Stomach smooth muscle (tissue), 2 donors: Measurements from ENCODE around the gene RBM22.
"Not testable (repeated sequence)": the region's sequence is repeated elsewhere in the genome, so short reads cannot be mapped to it uniquely, and the experiment has no call there.

Experiments used
- H3K27ac ChIP-seq: one replicate; pipeline ENCODE4 v1.7.0; 2013; ENCODE audit warnings: mild to moderate bottlenecking, low read length, inconsistent platforms
- H3K27me3 ChIP-seq, 2 donors: one replicate each; pipeline ENCODE4 v1.7.0; 2013; ENCODE audit warnings: low read length in 2 of 2; ENCODE audit not compliant: insufficient read depth in 2 of 2, control insufficient read depth in 1 of 2
- H3K36me3 ChIP-seq, 2 donors: one replicate each; pipeline ENCODE4 v1.7.0; 2013; ENCODE audit warnings: low read length in 2 of 2; ENCODE audit not compliant: control insufficient read depth in 2 of 2, insufficient read depth in 2 of 2
- H3K4me1 ChIP-seq: one replicate; pipeline ENCODE4 v1.7.0; 2013; ENCODE audit warnings: low read length; ENCODE audit not compliant: control insufficient read depth, insufficient read depth
- H3K4me3 ChIP-seq, 2 donors: one replicate each; pipeline ENCODE4 v1.7.0; 2013; ENCODE audit warnings: low read length in 2 of 2
- H3K9ac ChIP-seq, 2 donors: one replicate each; pipeline ENCODE4 v1.7.0; 2013; ENCODE audit warnings: low read length in 2 of 2, mild to moderate bottlenecking in 1 of 2
- H3K9me3 ChIP-seq, 2 donors: one replicate each; pipeline ENCODE4 v1.7.0; 2013; ENCODE audit warnings: low read length in 2 of 2; ENCODE audit not compliant: control insufficient read depth in 2 of 2
- donor health status: healthy.
- donor health status: Pancreatic carcinoma.

RBM22 gene

GRCh38 chr5:150700594-150701377, at the start of gene RBM22:
Gene RBM22, minus strand, starts transcription at chr5:150701062. Its CDS starts 77 bp downstream, at chr5:150700985.
- Histone ChIP-seq H3K4me3 (peak within 1 kb of the TSS; percentile 82 to 95), H3K4me1 (peaks cover 5% of the 10 kb centered on the region), H3K9ac (peak within 1 kb of the TSS; percentile 97), H3K27ac (peak within 1 kb of the TSS; percentile 95), H3K36me3 (peaks cover 22 to 25% of the 10 kb centered on the region in 2 donors), H3K27me3 (no peaks in the 10 kb centered on the region), H3K9me3 (no peaks in the 10 kb centered on the region)

GRCh38 chr5:150750469-150750868, 49.6 kb upstream of the RBM22 start:
- peaks cover 10 to 27% of the 10 kb centered on the region in 2 donors for H3K36me3 ChIP-seq
- no peak overlapping the region for H3K9ac ChIP-seq
- no peaks in the 10 kb centered on the region for H3K27me3 ChIP-seq
- no peak overlapping the region for H3K27ac ChIP-seq
- no peaks in the 10 kb centered on the region for H3K4me1 ChIP-seq
- no peak overlapping the region for H3K4me3 ChIP-seq
- H3K9me3 ChIP-seq, result no peaks in the 10 kb centered on the region

GRCh38 chr5:150743142-150743488, 42.3 kb upstream of the RBM22 start:
- not testable (repeated sequence) for H3K36me3 ChIP-seq, H3K4me3 ChIP-seq, H3K27me3 ChIP-seq, H3K9me3 ChIP-seq, H3K4me1 ChIP-seq, H3K27ac ChIP-seq, H3K9ac ChIP-seq

GRCh38 chr5:150742455-150743141, 41.7 kb upstream of the RBM22 start:
- not testable (repeated sequence) for H3K27me3 ChIP-seq, H3K27ac ChIP-seq, H3K36me3 ChIP-seq, H3K4me3 ChIP-seq, H3K9ac ChIP-seq, H3K9me3 ChIP-seq, H3K4me1 ChIP-seq

GRCh38 chr5:150740992-150741391, 40.1 kb upstream of the RBM22 start:
- H3K9ac ChIP-seq, result no peak overlapping the region
- no peaks in the 10 kb centered on the region for H3K27me3 ChIP-seq
- H3K27ac ChIP-seq, result no peak overlapping the region
- no peak overlapping the region for H3K4me3 ChIP-seq
- no peaks in the 10 kb centered on the region for H3K4me1 ChIP-seq
- no peaks in the 10 kb centered on the region for H3K9me3 ChIP-seq
- peaks cover 0 to 5% of the 10 kb centered on the region in 2 donors for H3K36me3 ChIP-seq

- Histone ChIP-seq H3K9me3 (no peaks in the 10 kb centered on the region), H3K4me3 (no peak overlapping the region), H3K36me3 (peaks cover 0 to 10% of the 10 kb centered on the region in 2 donors), H3K27ac (no peak overlapping the region), H3K9ac (no peak overlapping the region), H3K27me3 (no peaks in the 10 kb centered on the region), H3K4me1 (no peaks in the 10 kb centered on the region)
These were observed 38.0 kb upstream of the RBM22 start for GRCh38 chr5:150738862-150739261.

- Histone ChIP-seq H3K4me3 (no peak overlapping the region), H3K9me3 (no peaks in the 10 kb centered on the region), H3K27me3 (no peaks in the 10 kb centered on the region), H3K4me1 (no peaks in the 10 kb centered on the region), H3K36me3 (peaks cover 29 to 32% of the 10 kb centered on the region in 2 donors), H3K27ac (no peak overlapping the region), H3K9ac (no peak overlapping the region)
These were observed 33.9 kb upstream of the RBM22 start for GRCh38 chr5:150734579-150735384.

GRCh38 chr5:150731669-150732242, 30.9 kb upstream of the RBM22 start:
- Histone ChIP-seq H3K27me3 (no peaks in the 10 kb centered on the region), H3K27ac (no peak overlapping the region), H3K4me1 (no peaks in the 10 kb centered on the region), H3K9me3 (no peaks in the 10 kb centered on the region), H3K36me3 (peaks cover 34 to 44% of the 10 kb centered on the region in 2 donors), H3K4me3 (no peak overlapping the region), H3K9ac (no peak overlapping the region)

GRCh38 chr5:150729859-150730258, 29.0 kb upstream of the RBM22 start:
- H3K4me1 ChIP-seq, result no peaks in the 10 kb centered on the region
- H3K4me3 ChIP-seq, result no peak overlapping the region
- H3K9me3 ChIP-seq, result no peaks in the 10 kb centered on the region
- H3K27me3 ChIP-seq, result no peaks in the 10 kb centered on the region
- peaks cover 40 to 54% of the 10 kb centered on the region in 2 donors for H3K36me3 ChIP-seq
- no peak overlapping the region for H3K27ac ChIP-seq
- no peak overlapping the region for H3K9ac ChIP-seq

GRCh38 chr5:150723845-150724244, 23.0 kb upstream of the RBM22 start:
- Histone ChIP-seq H3K4me3 (no peak overlapping the region), H3K36me3 (peaks cover 33 to 44% of the 10 kb centered on the region in 2 donors), H3K27me3 (no peaks in the 10 kb centered on the region), H3K27ac (no peak overlapping the region), H3K9me3 (no peaks in the 10 kb centered on the region), H3K4me1 (no peaks in the 10 kb centered on the region), H3K9ac (no peak overlapping the region)
